HG03066 (cell line): Measurements from ENCODE around the gene ADGRE1.

ENCODE experiments used
- ATAC-seq: cut with Tn5 transposase; IDR thresholded peaks from one replicate; pipeline ENCODE4 v1.9.1; 2021; ENCODE audit warnings: low read depth; ENCODE audit not compliant: unreplicated experiment

The ADGRE1 gene

DNA sequence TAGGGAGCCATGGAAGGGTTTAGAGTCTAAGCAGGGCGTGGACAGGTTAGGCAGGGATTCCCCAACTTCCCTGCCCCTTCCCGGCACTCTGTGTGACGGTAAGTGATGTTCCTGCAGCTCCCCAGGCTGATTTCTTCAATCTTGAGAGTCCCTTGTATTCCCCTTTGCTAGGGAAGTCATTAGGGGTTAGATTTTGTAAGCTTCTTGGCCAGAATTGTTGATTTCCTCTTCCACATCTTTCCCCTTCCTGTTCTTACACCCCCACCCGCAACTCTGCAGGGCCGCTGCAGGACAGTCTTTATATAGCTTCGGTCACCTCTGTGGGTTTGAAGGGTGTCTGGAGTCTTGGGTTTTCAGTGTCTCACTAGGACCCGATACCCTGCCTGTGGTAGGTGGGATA is 10.6 kb upstream of the ADGRE1 start:
- no peak for ATAC-seq

DNA sequence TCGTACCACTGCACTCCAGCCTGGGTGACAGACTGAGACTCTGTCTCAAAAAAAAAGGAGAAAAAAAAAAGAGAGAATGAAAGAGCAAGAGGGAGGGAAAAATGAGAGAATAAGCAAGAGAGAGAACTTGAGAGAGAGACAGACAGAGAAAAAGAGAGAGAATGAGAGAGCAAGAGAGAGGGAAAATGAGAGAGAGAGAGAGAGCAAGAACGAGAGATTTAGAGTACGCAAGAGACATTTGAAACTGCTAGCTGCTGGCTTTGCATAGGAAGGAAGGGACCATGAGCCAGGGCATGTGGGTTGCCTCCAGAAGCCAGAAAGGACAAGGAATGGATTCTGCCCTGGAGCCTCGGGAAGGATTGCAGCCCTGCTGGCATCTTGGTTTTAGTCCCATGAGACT is 9.6 kb upstream of the ADGRE1 start:
- ATAC-seq, result no peak

DNA sequence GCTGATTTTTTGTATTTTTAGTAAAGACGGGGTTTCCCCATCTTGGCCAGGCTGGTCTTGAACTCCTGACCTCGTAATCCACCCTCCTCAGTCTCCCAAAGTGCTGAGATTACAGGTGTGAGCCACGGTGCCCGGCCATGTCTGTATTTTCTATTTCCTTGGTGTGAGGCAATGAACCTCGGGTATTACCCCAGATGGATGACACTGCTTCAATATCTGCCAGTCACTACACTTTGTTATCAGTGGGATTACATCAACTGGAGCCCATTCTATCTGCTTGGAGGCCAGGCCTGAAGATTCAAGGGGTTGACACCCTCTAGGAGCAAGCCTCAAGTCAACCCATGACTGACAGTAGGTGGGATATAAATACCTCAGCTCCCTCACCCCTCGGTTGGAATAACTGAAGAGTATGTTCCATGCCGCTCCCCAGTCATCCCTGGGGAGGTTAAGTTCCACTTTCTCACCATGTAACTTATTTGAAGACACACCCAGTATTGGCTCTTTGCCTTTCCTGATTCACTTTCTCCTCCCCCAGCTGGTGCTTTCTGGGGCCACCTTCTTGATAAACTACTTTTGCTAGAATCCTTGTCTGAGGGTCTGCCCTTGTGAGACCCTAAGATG is 992 bp upstream of the ADGRE1 start:
- ATAC-seq, result no peak

DNA sequence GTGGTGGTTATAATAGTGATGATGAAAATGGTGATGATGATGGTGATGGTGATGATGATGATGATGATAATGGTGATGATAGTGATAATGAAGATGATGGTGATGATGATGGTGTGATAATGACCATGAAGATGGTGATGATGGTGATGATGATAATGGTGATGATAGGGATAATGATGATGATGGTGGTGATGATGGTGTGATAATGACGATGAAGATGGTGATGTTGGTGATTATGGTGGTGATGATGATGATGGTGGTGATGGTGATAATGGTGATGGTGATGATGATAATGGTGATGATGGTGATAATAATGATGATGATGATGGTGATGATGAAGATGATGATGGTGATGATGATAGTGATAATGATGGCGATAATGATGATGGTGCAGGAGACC is 1.6 kb downstream of the ADGRE1 start:
- no peak for ATAC-seq

DNA sequence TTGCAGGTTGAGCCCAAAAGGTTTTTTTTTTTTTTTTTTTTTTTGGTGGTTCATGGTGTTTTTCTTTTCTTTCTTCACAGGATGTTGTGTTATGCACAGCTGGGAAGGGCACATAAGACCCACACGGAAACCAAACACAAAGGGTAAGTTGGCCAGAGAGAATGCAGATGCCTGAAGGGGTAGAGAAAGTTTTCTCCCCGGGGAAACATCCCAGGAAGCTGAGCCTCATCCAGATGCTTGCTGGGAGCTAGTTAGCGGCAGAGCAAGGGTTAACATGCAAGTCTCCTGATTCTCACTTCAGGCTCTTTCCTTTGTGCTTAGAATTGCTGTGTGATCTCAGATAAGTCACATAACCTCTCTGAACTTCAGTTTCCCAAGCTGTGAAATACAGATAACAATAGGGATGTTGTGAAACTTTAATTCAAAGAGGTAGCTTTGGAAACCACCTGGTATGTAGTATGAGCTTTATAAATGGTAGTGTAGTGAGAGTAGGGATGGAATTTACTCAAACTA is 3.1 kb downstream of the ADGRE1 start:
- ATAC-seq, result no peak

DNA sequence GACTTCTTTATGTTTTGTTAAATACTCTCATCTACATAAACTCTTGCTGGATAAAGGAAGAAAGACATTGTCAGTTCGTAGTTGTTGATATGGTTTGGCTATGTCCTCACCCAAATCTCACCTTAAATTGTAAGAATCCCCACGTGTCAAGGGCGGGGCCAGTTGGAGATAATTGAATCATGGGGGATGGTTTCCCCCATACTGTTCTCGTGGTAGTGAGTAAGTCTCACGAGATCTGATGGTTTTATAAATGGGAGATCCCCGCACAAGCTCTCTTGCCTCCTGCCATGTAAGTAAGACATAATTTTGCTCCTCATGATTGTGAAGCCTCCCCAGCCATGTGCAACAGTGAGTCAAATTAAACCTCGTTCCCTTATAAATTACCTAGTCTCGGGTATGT is 3.6 kb downstream of the ADGRE1 start:
- no peak for ATAC-seq

DNA sequence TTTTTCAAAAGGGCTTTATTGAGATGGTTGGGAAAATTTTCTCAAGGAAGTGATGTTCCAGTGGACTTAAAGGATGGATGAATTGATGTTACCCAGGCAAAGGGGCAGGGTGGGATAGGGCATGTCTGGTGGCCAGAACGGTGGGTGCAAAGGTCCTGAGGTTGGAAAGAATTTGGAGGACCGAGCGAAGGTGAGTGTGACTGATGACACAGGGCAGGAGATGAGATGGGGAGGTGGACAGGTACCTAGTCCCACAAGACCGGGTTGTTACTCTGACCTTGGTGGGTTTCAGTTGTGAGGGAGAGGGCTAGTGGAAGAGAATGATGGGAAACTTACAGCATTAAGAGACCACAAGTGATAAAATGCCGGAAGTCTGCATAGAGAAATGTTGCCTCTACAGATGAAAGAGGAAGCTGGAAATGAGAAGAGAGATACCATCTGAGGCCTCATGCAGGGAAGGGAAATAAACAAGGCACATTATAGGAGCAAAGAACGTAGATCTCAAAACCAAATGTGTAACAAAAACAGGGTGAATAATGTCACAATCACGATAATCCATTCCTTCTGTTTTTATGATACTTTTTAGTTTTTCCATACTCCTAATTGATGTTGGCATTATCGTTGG is 4.5 kb downstream of the ADGRE1 start:
- no peak for ATAC-seq

DNA sequence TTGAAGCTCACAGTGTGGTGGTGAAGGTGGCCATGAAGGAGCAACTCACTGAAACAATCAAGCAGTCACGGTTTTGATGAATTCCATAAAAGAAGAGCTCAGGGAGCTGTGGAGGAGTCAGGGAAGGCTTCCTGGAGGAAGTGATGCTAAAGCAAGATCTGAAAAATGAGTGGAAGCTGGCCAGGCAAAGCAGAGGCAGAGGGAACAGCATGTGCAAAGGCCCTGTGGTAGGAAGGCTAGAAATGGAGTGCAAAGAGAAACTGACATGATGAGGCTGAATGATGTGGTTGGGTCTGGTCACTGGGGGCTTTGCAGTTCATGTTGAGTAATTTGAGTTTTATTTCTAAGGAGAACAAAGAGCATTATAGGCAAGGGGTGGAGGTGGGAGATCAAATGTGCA is 6.9 kb downstream of the ADGRE1 start:
- ATAC-seq, result no peak

DNA sequence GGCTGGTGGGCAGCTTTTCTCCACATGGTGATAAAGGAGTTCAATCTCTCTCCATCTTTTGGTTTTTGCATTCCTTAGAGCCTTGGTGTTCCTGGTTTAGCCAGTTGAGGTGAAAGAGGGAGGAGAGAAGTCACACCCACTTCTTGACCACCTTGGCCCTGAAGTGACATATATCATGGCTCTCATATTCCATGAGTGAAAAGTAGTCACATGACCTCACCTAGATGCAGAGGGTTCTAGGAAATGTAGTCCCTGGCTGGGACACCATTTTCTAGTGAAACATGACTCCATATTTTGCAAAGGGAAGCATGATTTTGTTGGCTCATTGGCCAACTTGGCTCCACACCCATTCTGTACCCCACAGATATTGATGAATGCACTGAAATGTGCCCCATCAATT is 16.1 kb downstream of the ADGRE1 start:
- ATAC-seq, result no peak

DNA sequence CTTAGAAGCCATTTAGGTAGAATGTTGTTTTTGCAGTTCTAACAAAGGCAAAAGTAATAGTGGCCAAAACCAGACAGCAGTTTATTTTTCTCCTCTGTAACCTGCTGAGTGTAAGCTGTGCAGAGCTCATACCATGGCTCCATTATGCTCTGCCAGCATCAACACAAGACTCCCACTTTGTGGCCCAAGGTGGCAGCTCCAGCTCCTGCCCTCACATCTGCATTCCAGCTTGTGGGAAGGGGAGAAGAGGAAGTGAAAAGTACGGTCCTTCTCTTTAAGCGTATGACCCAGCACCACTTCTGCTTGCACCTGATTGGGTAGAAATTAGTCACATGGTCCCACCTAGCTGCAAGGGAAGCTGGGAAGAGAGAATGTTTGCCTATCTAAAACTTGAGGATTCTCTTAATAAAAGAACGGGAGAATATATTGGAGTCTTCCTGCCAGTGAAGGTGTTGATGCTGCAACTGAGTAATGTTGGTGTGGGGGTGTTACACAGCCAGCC is 19.2 kb downstream of the ADGRE1 start:
- no peak for ATAC-seq

DNA sequence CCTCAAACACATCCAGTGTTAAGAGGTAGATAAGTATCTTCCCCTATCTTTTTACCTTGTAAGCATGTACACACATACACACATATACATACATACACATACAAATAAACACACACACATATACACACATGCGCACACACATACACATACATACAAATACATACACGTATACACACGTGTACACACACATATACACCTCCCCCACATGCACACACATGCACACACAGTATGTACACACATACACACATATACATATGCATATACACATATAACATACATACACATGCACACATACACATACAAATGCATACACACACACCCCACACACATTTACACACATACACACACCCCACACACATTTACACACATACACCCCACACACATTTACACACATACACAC is 24.1 kb downstream of the ADGRE1 start:
- ATAC-seq, result no peak

DNA sequence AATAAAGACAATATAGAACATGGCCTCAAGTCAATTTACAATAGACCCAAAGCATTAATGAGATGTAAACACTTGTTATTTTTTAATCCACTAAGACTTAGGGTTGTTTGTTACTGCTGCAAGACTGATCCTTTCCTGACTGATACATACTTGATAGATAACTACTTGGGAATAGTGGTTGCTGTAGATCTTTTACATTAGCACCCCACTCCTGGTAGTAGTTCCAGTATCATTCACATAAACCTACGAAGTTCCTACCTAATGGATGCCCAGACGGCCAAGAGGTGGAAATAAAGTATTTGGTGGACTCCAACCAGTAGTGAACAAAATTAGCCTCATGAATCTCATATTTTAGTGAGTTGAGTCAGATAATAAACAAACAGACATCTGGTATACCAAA is 26.9 kb downstream of the ADGRE1 start:
- ATAC-seq, result no peak

DNA sequence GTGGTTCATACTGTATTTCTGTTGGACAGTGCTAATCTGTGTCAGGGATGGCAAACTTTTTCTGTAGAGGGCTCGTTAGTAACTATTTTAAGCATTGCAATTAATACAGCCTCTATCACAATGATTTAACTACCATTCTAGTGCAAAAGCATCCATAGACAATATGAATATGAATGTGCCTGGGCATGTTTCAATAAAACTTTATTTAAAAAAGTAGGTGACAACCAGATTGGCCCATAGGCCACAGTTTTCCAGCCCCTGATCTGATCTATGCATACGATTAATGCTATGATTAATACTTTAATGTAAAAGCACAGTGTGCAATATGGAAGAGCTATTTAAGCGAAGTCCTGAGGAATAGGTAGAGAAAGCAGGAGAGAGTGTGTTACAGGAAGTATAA is 29.6 kb downstream of the ADGRE1 start:
- no peak for ATAC-seq

DNA sequence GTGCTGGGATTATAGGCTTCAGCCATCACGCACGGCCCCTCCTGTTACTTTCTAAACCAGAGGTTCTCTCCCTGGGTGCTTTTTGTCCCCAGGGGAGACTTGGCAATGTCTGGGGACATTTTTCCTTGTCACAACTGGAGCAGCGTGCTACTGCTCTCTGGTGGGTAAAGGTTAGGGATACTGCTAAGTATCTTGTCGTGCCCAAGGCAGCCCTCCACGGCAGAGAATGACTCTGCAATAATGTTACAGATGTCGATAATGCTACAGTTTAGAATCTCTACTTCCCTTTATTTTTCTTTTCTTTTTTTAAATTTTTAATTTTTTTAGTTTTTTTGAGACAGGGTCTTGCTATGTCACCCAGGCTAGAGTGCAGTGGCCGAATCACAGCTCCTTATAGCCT is 38.0 kb downstream of the ADGRE1 start:
- no peak for ATAC-seq

DNA sequence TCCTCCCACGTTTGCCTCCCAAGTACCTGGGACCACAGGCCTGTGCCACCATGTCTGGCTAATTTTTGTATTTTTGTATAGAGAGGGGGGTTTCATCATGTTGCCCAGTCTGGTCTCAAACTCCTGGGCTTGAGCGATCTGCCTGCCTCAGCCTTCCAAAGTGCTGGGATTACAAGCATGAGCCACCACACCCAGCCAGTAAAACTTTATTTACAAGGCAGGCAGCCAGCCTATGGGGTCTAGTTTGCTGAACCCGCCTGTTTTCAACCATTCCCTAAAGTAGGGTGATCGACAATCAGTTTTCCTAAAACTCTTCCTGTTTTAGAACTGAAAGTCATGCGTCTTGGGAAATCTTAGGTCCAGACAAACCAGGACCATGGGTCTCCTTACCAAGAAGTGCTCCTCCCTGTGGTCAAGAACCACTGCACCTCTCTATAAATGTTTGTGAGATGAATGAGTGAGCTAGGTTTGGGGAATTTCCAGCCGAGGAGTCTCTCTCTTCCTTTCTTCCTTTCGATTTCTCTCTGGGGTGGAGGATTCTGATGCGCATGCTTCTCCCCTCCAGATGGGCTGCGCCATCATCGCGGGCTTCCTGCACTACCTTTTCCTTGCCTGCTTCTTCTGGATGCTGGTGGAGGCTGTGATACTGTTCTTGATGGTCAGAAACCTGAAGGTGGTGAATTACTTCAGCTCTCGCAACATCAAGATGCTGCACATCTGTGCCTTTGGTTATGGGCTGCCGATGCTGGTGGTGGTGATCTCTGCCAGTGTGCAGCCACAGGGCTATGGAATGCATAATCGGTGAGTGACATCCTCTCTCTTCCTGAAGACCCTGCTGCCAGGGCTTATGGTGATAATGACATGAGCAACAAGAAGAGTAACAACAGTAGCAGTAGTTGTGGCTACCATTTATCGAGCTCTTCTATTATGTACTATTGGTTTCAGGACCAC is 38.7 kb downstream of the ADGRE1 start:
- no peak for ATAC-seq

DNA sequence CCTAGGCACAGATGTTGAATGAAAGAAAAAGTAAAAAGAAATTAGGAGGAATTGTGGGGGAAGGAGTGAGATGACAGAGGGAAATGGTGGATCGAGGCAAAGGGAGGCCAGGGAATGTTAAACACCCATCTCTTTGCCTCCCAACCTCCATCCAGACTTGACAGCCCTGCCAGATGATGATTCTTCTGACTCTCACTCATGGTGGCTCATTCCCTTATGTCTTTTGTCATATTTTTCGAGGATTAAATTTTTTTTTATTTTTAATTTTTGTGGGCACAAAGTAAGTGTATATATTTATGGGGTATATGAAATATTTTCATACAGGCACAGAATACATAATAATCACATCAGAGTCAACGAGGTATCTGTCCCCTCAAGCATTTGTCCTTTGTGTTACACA is 42.8 kb downstream of the ADGRE1 start:
- ATAC-seq, result no peak

DNA sequence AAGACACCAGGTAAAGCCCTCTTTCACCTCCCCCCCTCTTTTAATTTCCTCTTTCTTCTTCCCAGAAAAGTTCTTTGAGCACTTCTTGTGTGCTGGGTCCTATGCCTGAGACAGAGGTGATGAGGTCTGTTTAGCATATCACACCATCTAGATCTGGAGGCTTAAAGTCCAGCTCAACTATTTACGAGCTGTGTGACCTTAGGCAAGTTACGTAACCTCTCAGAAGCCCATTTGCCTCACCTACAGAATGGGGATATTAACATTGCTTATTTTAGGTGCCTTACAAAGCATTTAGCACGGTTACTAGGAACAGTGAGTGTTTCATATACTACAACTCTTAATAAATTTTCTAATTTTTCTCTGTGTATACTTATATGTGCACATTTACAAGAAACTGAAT is 47.7 kb downstream of the ADGRE1 start:
- no peak for ATAC-seq

DNA sequence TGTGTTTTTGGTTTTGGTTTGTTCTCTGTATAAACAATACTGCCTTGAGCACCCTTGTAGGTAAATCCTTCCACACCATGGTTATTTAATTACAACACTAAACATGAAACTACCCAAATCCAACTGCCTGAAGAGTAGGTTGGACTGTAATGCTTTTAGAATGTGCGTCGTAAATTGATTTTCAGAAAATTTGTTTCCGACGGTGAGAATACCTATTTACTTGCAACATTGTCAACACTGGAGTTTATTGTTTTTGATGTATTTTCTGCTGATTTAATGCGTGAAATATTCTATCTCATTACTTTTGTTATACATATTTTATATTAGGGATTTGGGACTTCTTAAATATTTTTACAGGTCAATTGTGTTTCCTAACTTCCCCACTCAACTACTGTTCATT is 48.2 kb downstream of the ADGRE1 start:
- ATAC-seq, result no peak

DNA sequence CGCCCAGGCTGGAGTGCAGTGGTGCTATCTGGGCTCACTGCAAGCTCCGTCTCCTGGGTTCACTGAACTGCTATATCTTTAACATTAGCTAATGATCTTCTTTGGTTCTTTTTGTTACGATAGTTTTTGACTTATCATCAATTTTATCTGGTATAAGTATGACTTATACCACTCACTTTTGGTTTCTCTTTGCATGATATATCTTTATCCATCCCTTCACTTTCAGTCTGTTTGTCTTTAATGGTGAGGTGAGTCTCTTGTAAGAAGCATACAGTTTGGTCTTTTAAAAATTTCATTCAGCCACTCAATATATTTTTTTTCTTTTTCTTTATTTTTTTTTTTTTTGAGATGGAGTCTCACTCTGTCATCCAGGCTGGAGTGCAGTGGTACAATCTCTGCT is 58.4 kb downstream of the ADGRE1 start:
- no peak for ATAC-seq

DNA sequence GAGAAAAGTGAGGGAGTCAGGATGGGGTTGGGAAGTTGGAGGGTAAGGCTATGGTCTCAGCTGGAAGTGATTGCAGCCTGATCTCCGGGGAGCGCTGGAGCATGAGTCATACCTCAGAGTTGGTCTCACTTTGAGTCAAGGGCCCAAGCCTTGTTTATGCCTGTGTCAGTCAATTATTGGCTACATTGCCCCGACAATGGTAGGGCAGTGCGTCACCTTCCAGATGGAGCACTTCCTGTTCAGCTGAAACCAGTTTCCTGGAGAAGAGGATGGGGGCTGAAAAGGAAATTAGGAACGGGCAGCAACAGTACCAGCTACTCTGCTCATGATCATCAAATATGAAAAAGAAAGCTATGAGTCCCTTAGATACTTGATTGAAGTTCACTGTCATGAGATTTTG is 60.4 kb downstream of the ADGRE1 start:
- ATAC-seq, result no peak

DNA sequence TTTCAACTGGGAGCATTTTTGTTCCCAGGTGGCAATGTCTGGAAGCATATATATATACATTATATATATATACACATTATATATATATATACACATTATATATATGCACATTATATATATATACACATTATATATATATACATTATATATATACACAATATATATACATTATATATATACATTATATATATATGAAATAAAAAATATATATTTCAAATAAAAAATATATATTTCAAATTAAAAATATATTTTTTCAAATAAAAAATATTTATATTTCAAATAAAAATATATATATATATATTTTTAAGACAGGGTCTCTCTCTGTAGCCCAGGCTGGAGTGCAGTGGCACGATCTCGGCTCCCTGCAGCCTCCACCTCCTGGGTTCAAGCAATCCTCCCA is 61.5 kb downstream of the ADGRE1 start:
- no peak for ATAC-seq
